Stomach (tissue), 4 donors: ENCODE results near the gene AGAP9.

Source experiments
- POLR2A ChIP-seq, 4 donors: fragments of 450-650 bp; IDR thresholded peaks; one replicate each; pipeline ENCODE4 v1.6.1; 2016; ENCODE audit warnings: antibody characterized with exemption in 4 of 4, control low read depth in 2 of 4, mild to moderate bottlenecking in 1 of 4, moderate library complexity in 1 of 4
- TF ChIP-seq, protein P1 (sequence below), 7 experiments: fragments of 450-650 bp in 4 of 7; fragments of 200-600 bp in 3 of 7; sonication (generic) in 3 of 7; IDR thresholded peaks; one replicate each; pipeline ENCODE4 v1.5.1; 2016 to 2019; ENCODE audit warnings: antibody characterized with exemption in 7 of 7, control low read depth in 2 of 7, mild to moderate bottlenecking in 1 of 7

GRCh38 chr10:47457528-47457820 lies 66.0 kb downstream of the AGAP9 start:
- TF ChIP-seq, protein P1, sequence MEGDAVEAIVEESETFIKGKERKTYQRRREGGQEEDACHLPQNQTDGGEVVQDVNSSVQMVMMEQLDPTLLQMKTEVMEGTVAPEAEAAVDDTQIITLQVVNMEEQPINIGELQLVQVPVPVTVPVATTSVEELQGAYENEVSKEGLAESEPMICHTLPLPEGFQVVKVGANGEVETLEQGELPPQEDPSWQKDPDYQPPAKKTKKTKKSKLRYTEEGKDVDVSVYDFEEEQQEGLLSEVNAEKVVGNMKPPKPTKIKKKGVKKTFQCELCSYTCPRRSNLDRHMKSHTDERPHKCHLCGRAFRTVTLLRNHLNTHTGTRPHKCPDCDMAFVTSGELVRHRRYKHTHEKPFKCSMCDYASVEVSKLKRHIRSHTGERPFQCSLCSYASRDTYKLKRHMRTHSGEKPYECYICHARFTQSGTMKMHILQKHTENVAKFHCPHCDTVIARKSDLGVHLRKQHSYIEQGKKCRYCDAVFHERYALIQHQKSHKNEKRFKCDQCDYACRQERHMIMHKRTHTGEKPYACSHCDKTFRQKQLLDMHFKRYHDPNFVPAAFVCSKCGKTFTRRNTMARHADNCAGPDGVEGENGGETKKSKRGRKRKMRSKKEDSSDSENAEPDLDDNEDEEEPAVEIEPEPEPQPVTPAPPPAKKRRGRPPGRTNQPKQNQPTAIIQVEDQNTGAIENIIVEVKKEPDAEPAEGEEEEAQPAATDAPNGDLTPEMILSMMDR (IDR thresholded peaks at IDR 0.05): no peak
- no peak for TF ChIP-seq POLR2A (IDR thresholded peaks at IDR 0.05)
